PC-9 (cell line): ENCODE measurements around the gene COX8A. TPM values are rescaled to one million over a fixed set of nuclear protein-coding genes. Genes with fewer than 3 reads are reported as not detected.

Experiments
- BruUV-seq: library from RNA; stranded (reverse); fragments of 400-500 nt; replicated peaks from 2 replicates; lab custom pipeline; 2021; lab: Mats Ljungman, UMichigan
- CTCF ChIA-PET: fragments of 300-600 bp; sonication (Branson Sonifier 250); formaldehyde crosslinking; loops from one replicate; lab custom pipeline; 2022; ENCODE audit warnings: antibody characterized with exemption; lab: Charles Lee
- POLR2A ChIA-PET: fragments of 300-600 bp; sonication (Branson Sonifier 250); formaldehyde crosslinking; loops from one replicate; lab custom pipeline; 2022; ENCODE audit warnings: antibody characterized with exemption; ENCODE audit not compliant: unreplicated experiment; lab: Charles Lee
- DNase-seq, 2 experiments: peaks; one replicate each; pipeline versions ENCODE4 v3.0.0 to v3.0.0-alpha.2; 2015 to 2022; ENCODE audit warnings: mixed read lengths in 1 of 2
- H2AFZ ChIP-seq: fragments of 200-600 bp; sonication (generic); 2 replicates; pipeline ENCODE4 v1.8.1; 2017; ENCODE audit warnings: antibody characterized with exemption
- H3F3A ChIP-seq: fragments of 200-600 bp; sonication (generic); 2 replicates; pipeline ENCODE4 v1.8.1; 2017; ENCODE audit warnings: antibody characterized with exemption, mild to moderate bottlenecking, low read depth; ENCODE audit not compliant: insufficient read depth
- H3K27ac ChIP-seq: fragments of 200-600 bp; sonication (generic); 2 replicates; pipeline ENCODE4 v1.6.1; 2016; ENCODE audit warnings: mixed run types
- H3K27me3 ChIP-seq: fragments of 200-600 bp; sonication (generic); 2 replicates; pipeline ENCODE4 v1.6.1; 2016; ENCODE audit warnings: low read depth, mixed run types; ENCODE audit not compliant: insufficient read depth
- H3K36me3 ChIP-seq: fragments of 200-600 bp; sonication (generic); 2 replicates; pipeline ENCODE4 v1.6.1; 2016; ENCODE audit warnings: low read depth, mixed run types
- H3K4me1 ChIP-seq: fragments of 200-600 bp; sonication (generic); replicated peaks from 2 replicates; pipeline ENCODE4 v1.6.1; 2016; ENCODE audit warnings: mixed run types; ENCODE audit not compliant: insufficient read depth
- H3K4me2 ChIP-seq: fragments of 200-600 bp; sonication (generic); 2 replicates; pipeline ENCODE4 v1.6.1; 2017; ENCODE audit warnings: mixed run types
- H3K4me3 ChIP-seq: fragments of 200-600 bp; sonication (generic); 2 replicates; pipeline ENCODE4 v1.6.1; 2016; ENCODE audit warnings: mixed run types
- H3K79me2 ChIP-seq: fragments of 200-600 bp; sonication (generic); 2 replicates; pipeline ENCODE4 v1.6.1; 2017; ENCODE audit warnings: low read depth, mixed run types
- H3K9me2 ChIP-seq: fragments of 200-600 bp; sonication (generic); 2 replicates; pipeline ENCODE4 v1.8.1; 2017; ENCODE audit warnings: mild to moderate bottlenecking; ENCODE audit not compliant: insufficient read depth
- H3K9me3 ChIP-seq: fragments of 200-600 bp; sonication (generic); 2 replicates; pipeline ENCODE4 v1.8.1; 2016; ENCODE audit warnings: low read depth; ENCODE audit not compliant: insufficient read depth
- H4K20me1 ChIP-seq: fragments of 200-600 bp; sonication (generic); 2 replicates; pipeline ENCODE4 v1.8.1; 2017; ENCODE audit not compliant: insufficient read depth
- EZH2 ChIP-seq: fragments of 200-600 bp; sonication (generic); IDR thresholded peaks from 2 replicates; pipeline ENCODE4 v1.8.0; 2017; ENCODE audit warnings: antibody characterized with exemption, low read depth
- intact Hi-C: fragments of 100-400 bp; cut with micrococcal nuclease; formaldehyde crosslinking; loops from one replicate; pipeline ENCODE4 v1.10.0; 2022; ENCODE audit not compliant: unreplicated experiment
- total RNA-seq: library from RNA; stranded (reverse); gene quantifications from 2 replicates; pipeline ENCODE4 v1.2.3, GENCODE V29; 2021
- TF ChIP-seq, protein P1 (sequence below): fragments of 200-600 bp; sonication (generic); conservative IDR thresholded peaks from 2 replicates; pipeline ENCODE4 v1.6.1; 2017; ENCODE audit warnings: mixed run types, antibody characterized with exemption, mild to moderate bottlenecking, moderate library complexity

The COX8A gene
- total RNA-seq, 1 experiment from 2014 or later: 547 TPM

DNA sequence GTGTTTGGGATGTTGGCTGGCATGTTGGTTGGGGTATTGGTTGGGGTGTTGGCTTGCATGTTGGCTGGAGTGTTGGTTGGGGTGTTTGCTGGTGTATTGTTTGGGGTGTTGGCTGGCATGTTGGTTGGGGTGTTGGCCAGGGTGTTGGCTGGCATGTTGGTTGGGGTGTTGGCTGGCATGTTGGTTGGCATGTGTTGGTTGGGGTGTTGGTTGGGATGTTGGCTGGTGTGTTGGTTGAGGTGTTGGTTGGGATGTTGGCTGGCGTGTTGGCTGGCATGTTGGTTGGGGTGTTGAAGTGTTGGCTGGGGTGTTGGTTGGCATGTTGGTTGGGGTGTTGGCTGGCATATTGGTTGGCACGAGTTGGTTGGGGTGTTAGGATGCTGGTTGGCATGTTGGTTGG lies 36.4 kb downstream of the COX8A start:
- intact Hi-C loops: no loop called here
- Histone ChIP-seq H3K9me3 (no peaks in the 10 kb centered on the region), H3K4me2 (no peak overlapping the region), H3K4me3 (no peak overlapping the region), H3K27me3 (no peaks in the 10 kb centered on the region), H3K27ac (no peak overlapping the region), H4K20me1 (peaks cover 36% of the 10 kb centered on the region), H3F3A (peaks cover 6% of the 10 kb centered on the region; the same call in 1 of the 2 replicates), H3K36me3 (no peaks in the 10 kb centered on the region), H2AFZ (no peak overlapping the region), H3K9me2 (no peaks in the 10 kb centered on the region), H3K4me1 (no peaks in the 10 kb centered on the region), H3K79me2 (no peaks in the 10 kb centered on the region)
- no TSS peak for BruUV-seq
- ChIA-PET POLR2A (no interaction called here), CTCF (no interaction called here)
- TF ChIP-seq EZH2: no peak
- TF ChIP-seq, protein P1, sequence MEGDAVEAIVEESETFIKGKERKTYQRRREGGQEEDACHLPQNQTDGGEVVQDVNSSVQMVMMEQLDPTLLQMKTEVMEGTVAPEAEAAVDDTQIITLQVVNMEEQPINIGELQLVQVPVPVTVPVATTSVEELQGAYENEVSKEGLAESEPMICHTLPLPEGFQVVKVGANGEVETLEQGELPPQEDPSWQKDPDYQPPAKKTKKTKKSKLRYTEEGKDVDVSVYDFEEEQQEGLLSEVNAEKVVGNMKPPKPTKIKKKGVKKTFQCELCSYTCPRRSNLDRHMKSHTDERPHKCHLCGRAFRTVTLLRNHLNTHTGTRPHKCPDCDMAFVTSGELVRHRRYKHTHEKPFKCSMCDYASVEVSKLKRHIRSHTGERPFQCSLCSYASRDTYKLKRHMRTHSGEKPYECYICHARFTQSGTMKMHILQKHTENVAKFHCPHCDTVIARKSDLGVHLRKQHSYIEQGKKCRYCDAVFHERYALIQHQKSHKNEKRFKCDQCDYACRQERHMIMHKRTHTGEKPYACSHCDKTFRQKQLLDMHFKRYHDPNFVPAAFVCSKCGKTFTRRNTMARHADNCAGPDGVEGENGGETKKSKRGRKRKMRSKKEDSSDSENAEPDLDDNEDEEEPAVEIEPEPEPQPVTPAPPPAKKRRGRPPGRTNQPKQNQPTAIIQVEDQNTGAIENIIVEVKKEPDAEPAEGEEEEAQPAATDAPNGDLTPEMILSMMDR: no peak
- no peak for DNase-seq

DNA sequence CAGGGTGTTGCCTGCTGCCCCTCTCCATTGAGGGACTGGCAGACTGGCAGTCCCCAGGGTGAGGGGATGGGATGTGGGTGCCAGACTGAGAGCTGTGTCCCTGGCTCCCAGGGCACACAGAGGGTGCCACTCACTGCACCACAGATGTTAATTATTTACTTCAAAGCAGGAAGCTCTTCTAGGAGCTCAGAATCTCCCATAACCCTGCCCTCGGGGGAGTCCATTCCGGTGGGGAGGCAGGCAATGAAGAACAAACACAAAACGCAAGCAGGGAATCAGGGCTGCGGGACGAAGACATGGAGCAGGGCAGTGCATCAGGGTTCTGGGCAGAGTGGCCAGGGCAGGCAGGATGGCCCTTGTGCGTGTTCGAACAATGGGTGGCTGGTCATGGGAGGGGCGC lies 37.0 kb downstream of the COX8A start:
- H3K4me1 ChIP-seq: no peaks in the 10 kb centered on the region
- intact Hi-C loops: no loop called here
- peaks cover 32% of the 10 kb centered on the region for H4K20me1 ChIP-seq
- no peaks in the 10 kb centered on the region for H3K9me2 ChIP-seq
- no peak overlapping the region for H2AFZ ChIP-seq
- no TSS peak for BruUV-seq
- H3K27me3 ChIP-seq: no peaks in the 10 kb centered on the region
- DNase-seq: no peak
- H3K27ac ChIP-seq: no peak overlapping the region
- H3K79me2 ChIP-seq: no peaks in the 10 kb centered on the region
- H3K36me3 ChIP-seq: no peaks in the 10 kb centered on the region
- TF ChIP-seq, protein P1: no peak
- no peak for TF ChIP-seq EZH2
- ChIA-PET POLR2A (no interaction called here), CTCF (no interaction called here)
- H3K4me3 ChIP-seq: no peak overlapping the region
- no peaks in the 10 kb centered on the region for H3K9me3 ChIP-seq
- H3F3A ChIP-seq: peaks cover 6% of the 10 kb centered on the region; the same call in 1 of the 2 replicates
- no peak overlapping the region for H3K4me2 ChIP-seq

DNA sequence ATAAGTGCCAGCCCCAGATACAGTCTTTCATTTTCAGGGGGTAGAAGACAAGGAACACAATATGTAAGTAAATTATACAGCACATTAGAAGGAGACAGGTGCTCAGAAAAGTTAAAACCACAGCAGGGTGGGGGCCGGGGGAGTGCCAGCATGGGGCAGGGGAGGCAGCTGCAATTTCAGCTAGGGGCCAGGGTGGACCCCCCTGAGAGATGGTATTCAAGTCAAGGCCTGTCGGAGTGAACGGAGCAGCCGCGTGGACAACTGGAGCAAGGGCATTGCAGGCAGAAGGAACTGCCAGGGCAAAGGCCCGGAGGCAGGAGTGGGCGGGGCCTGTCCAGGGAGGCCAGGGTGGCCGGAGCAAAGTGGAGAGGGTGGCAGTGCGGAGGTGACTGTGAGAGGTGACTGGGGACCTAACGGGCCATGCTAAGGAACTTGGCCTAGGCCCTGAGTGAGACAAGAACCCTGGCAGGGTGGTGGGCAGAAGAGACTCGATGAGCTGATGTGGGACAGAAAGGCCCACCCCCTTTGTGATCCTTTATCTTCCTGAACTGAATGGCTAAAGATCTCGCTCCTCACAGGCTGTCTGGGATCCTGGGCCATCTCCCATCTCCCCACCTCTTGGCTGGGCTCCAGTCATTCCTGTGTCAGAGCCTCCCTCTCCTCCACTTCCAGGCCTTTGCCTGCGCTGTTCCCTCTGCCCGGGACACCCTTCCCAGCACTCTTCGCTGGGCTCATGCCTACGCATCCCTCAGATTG lies 38.9 kb downstream of the COX8A start:
- no peak overlapping the region for H3K4me2 ChIP-seq
- ChIA-PET CTCF (no interaction called here), POLR2A (no interaction called here)
- no peaks in the 10 kb centered on the region for H3K9me3 ChIP-seq
- H3K27me3 ChIP-seq: no peaks in the 10 kb centered on the region
- H3K4me3 ChIP-seq: no peak overlapping the region
- no peak for TF ChIP-seq EZH2
- TF ChIP-seq, protein P1: no peak
- no peaks in the 10 kb centered on the region for H3K4me1 ChIP-seq
- DNase-seq: no peak
- no peaks in the 10 kb centered on the region for H3K79me2 ChIP-seq
- peaks cover 27% of the 10 kb centered on the region for H4K20me1 ChIP-seq
- BruUV-seq: no TSS peak
- H3K36me3 ChIP-seq: no peaks in the 10 kb centered on the region
- H3K27ac ChIP-seq: no peak overlapping the region
- H3K9me2 ChIP-seq: no peaks in the 10 kb centered on the region
- intact Hi-C loops: no loop called here
- no peak overlapping the region for H2AFZ ChIP-seq
- H3F3A ChIP-seq: peaks cover 6% of the 10 kb centered on the region; the same call in 1 of the 2 replicates
